DOHH2 (cell line): ENCODE measurements around the gene SPPL2B.

ENCODE experiments used
- CTCF ChIP-seq: fragments of 200-600 bp; sonication (generic); IDR thresholded peaks from one replicate; pipeline ENCODE4 v1.5.1; 2014; ENCODE audit warnings: antibody characterized with exemption, mild to moderate bottlenecking, low read depth, low read length; ENCODE audit not compliant: poor library complexity, severe bottlenecking
- EZH2phosphoT487 ChIP-seq: fragments of 200-600 bp; sonication (generic); IDR thresholded peaks from 2 replicates; pipeline ENCODE4 v1.6.1; 2017; ENCODE audit warnings: borderline replicate concordance, mild to moderate bottlenecking, antibody characterized with exemption, low read length, moderate library complexity, mixed read lengths

GRCh38 chr19:2300533-2300932, 28.0 kb upstream of the SPPL2B start:
- TF ChIP-seq CTCF = no peak
- no peak for TF ChIP-seq EZH2phosphoT487
